GM18951 (cell line): ENCODE data around the gene GARNL3.

ENCODE experiments used
- POLR2A ChIP-seq: IDR thresholded peaks from 4 replicates; pipeline ENCODE4 v1.6.1; 2011; ENCODE audit warnings: mild to moderate bottlenecking; ENCODE audit not compliant: insufficient read length, insufficient read depth; ENCODE audit errors: extremely low read depth
- in situ Hi-C: fragments of 300-500 bp; cut with MboI; formaldehyde crosslinking; loops from one replicate; pipeline ENCODE4 v1.12.0; 2022; ENCODE audit warnings: low sequenced_read_pairs, mixed read lengths, inconsistent platforms; ENCODE audit not compliant: unreplicated experiment

Gene GARNL3

GRCh38 chr9:127388856-127389238 is 124.3 kb downstream of the GARNL3 start:
- TF ChIP-seq POLR2A: no peak
- in situ Hi-C loops: no loop called here

GRCh38 chr9:127389381-127390247 is 125.0 kb downstream of the GARNL3 start:
- in situ Hi-C loops: no loop called here
- no peak for TF ChIP-seq POLR2A

GRCh38 chr9:127390248-127390545 is 125.6 kb downstream of the GARNL3 start:
- in situ Hi-C loops: no loop called here
- TF ChIP-seq POLR2A: no peak

GRCh38 chr9:127390563-127390962 is 126.0 kb downstream of the GARNL3 start:
- in situ Hi-C loops: no loop called here
- TF ChIP-seq POLR2A: no peak

- no peak for TF ChIP-seq POLR2A
- in situ Hi-C loops: no loop called here
Measured at GRCh38 chr9:127392166-127392565, 127.6 kb downstream of the GARNL3 start.

- in situ Hi-C loops: no loop called here
Measured at GRCh38 chr9:127392976-127393375, 128.4 kb downstream of the GARNL3 start.

GRCh38 chr9:127393645-127394044 is 129.1 kb downstream of the GARNL3 start:
- TF ChIP-seq POLR2A: no peak
- in situ Hi-C loops: no loop called here

More at GRCh38 chr9:127392976-127393375, 128.4 kb downstream of the GARNL3 start:
- no peak for TF ChIP-seq POLR2A

- in situ Hi-C loops: no loop called here
- no peak for TF ChIP-seq POLR2A
Measured at GRCh38 chr9:127395497-127396252, 131.1 kb downstream of the GARNL3 start.

GRCh38 chr9:127396253-127396807 is 131.8 kb downstream of the GARNL3 start:
- in situ Hi-C loops: no loop called here
- TF ChIP-seq POLR2A: peak; percentile 58

- in situ Hi-C loops: no loop called here
- TF ChIP-seq POLR2A: peak; percentile 68
Measured at GRCh38 chr9:127396808-127397645, 132.5 kb downstream of the GARNL3 start, which contains the start of gene SLC2A8. Gene SLC2A8 (plus strand): TSS chr9:127397169. CDS start chr9:127397231, 62 bp downstream.

- in situ Hi-C loops: no loop called here
- no peak for TF ChIP-seq POLR2A
Measured at GRCh38 chr9:127397646-127398274, 133.2 kb downstream of the GARNL3 start.

GRCh38 chr9:127398275-127398647 is 133.7 kb downstream of the GARNL3 start:
- in situ Hi-C loops: no loop called here
- no peak for TF ChIP-seq POLR2A
